HUDEP-2 (cell line): ENCODE data around the gene PRELID3B.

ENCODE experiments used
- DNase-seq, 76 experiments: peaks; one replicate each; lab custom pipeline; 2025; ENCODE audit not compliant: unreplicated experiment in 76 of 76; lab: John Stamatoyannopoulos, UW

PRELID3B gene

DNA sequence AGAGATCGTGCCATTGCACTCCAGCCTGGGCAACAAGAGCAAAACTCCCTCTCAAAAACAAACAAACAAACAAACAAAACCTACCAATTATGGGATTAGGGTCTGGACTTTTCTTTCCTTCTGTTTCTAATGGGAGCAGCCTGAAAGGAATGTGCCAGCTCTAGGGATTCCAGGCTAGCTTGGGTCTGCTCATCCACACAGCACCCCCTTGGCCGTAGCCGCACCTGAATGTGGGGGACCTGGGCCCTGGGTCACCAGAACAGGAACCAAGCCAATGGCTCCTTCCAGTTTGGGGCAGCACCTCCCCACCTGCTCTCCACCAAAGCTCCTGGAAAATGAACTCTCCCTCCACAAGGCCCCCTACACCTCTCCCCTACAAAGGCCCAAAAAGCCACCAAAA is 42.3 kb downstream of the PRELID3B start:
- DNase-seq: no peak

DNA sequence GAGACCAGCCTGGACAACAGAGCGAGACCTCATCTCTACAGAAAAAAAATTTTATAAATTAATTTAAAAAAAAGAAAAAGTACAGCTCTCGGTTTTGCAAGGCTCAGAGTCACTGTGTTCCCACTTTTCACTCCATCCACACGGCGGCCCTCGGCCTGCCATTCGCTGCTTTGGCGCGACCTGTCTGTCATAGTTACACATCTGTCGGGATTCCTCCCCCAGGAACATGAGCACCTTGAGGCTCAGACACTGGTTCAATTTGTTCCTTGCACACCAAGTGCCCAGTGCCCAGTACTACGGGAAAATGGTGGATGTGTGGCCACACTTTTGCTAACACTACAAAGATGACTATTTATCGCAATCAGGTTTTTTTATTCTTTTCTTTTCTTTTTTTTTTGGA is 43.9 kb downstream of the PRELID3B start:
- no peak for DNase-seq

DNA sequence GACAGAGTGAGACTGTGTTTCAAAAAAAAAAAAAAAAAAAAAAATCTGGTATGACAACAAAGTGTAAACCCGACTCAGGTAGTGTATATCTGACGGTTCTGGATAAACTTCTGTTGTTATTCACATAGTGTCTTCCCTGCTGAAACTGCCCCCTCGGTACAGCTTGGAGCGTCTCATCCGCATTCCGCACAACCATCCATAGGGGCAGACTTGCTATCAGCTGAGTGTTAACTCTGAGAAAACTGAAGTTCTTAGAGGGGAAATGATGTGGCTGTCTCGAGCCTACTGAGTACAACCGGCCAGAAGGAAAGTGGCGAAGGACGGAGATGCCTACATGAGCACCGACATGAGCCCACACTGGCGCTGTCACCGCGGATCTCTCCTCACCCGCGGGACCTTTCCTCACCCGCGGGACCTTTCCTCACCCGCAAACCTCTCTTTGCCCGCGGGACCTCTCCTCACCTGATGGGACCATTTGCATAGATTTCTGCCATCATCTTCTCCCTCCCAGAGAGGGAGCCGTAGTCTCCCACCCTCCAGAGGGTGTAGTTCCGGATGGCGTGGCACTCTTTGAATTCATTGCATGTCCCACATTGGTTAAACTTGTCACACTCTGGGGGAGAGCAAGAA is 45.3 kb downstream of the PRELID3B start:
- no peak for DNase-seq

DNA sequence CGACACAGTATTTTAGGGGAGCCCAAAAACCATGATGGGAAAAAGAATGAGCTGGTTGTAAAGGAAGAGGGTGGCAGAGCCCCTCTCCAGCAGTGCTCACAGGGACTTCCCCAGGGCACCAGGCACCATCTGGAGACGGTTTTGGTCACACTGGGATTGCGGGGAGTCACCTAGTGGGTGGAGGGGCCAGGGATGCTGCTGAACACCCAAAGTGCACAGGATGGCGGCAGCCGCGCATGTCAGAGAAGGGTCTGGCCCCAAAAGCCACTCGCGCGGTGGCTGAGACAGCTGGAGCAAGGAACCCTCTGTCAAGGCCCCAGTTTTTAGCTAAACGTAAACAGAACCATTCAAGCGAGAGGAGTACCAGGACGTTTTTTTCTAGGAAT is 46.4 kb downstream of the PRELID3B start:
- DNase-seq: no peak

DNA sequence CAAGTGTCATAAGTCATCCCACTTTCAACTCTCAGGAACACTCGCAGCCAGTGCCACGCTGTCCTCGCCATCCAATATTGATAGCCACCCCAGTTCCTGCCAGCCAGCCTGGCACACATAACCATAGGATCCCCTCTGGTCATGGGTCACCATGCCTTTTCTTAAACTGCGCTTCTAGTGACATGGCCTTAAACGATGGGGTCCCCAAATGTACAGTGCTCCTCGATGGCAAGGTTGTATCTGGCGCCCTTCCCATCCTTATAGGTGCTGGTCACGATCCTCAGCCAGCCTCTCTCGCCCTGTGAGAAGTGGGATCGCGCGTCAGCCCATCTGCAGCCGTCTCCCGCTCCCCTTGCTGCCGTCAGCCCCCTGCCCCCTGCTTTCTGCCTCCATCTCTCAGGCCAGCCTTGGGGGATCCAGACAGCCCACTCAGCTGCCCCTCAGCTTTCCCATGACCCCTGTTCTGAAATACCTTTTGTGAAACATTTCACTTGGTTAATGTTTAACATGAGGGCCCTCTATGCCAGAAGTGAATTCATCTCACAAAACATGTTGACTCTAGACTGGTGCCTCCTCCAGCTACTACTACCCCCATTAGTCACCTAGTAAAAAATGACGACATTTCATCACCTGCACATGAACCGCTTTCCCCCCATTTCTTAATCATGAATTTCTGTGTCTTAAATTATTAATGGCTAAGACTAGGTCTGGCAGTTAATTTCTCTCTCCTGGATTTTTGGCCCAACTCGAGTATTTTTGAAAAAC is 46.9 kb downstream of the PRELID3B start:
- no peak for DNase-seq

DNA sequence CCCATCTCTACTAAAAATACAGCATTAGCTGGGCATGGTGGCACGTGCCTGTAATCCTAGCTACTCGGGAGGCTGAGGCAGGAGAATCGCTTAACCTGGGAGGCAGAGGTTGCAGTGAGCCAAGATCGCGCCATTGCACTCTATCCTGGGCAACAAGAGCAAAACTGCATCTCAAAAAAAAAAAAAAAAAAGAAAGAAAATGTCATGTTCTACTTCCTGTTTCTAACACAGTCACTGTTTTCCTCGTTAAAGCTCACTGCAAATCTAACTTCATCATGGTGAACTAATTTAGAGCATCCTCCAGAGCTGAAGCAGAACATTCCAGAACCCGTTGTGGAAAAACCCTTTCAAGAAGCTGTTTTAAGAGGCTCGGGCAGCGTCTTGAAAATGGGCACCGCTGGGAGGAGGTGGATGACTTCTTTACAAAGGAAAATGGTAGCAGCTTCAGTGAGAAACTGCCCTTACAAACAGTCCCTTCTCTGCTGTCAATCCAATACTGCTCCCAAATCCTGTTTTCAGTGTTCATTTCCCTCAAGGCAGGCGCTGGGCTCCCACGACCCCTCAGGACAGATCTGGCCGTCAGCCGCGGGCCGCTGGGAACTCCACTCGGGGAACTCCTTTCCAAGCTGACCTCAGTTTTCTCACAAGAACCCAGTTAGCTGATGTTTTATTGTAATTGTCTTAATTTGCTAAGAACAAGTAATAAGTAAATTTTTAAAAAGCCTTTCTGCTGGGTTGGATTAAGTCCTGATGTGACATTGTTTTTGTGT is 48.0 kb downstream of the PRELID3B start:
- DNase-seq: no peak

DNA sequence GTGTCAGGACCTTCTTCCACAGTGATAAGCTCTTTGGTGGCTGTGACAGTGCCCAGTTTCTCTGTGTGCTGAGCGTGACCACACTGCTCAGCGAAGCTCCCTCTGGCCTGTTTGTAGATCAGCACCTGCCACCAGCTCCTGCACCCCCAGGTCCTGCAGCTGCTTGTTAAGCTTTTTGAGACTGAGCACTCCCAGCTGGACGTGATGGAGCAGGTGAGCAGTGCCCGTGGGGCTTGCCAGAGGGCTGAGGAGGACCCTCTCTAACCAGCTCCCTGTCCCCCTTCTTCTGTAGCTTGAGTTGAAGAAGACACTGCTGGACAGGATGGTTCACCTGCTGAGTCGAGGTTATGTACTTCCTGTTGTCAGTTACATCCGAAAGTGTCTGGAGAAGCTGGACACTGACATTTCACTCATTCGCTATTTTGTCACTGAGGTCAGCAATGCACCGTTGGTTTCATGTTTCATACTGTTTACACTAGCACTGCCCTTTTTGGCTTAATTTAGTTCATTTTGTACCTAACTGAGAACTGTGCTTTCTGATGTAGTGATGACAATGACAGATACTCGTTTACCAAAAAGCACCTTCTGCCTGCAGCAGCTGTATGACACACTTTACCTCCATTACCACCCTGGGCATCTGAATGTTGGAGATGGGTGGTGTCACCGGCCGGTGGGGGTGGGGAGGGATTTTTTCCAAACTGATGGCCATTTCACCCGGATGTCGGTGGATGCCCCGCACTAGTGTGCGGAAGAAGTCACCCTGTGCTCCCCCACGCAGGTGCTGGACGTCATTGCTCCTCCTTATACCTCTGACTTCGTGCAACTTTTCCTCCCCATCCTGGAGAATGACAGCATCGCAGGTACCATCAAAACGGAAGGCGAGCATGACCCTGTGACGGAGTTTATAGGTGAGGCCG is 49.0 kb downstream of the PRELID3B start:
- no peak for DNase-seq

DNA sequence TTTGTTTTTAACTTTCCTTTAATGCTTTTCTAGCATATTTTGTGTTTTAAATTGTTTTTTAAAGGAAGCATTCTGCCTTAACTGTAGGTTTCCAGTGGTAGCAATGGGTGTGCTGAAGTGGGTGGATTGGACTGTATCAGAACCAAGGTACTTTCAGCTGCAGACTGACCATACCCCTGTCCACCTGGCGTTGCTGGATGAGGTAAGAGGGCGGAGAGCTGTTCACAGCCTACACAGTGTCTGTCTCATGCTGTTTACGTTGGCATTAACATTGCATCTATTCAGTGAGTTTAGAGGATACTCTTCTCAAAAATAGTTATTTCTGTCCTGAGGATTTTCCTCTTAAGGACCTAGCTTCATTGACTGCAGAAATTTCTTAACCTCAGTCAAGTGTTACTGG is 49.7 kb downstream of the PRELID3B start:
- no peak for DNase-seq

DNA sequence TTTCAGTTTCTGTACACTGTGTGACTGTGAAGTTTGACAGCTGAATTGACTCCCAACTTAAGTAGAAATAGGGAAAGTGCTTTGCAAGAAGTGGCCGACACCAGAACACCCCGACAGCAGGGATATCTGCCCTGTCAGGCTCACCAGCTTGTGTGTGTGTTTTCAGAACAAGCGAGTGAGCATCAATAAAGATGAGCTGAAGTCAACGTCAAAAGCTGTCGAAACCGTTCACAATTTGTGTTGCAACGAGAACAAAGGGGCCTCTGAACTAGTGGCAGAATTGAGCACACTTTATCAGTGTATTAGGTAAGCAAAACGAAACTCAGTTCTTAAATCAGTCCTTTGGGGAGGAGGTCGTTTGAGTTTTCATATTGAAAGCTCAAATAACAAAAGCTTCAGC is 50.9 kb downstream of the PRELID3B start:
- DNase-seq: no peak

DNA sequence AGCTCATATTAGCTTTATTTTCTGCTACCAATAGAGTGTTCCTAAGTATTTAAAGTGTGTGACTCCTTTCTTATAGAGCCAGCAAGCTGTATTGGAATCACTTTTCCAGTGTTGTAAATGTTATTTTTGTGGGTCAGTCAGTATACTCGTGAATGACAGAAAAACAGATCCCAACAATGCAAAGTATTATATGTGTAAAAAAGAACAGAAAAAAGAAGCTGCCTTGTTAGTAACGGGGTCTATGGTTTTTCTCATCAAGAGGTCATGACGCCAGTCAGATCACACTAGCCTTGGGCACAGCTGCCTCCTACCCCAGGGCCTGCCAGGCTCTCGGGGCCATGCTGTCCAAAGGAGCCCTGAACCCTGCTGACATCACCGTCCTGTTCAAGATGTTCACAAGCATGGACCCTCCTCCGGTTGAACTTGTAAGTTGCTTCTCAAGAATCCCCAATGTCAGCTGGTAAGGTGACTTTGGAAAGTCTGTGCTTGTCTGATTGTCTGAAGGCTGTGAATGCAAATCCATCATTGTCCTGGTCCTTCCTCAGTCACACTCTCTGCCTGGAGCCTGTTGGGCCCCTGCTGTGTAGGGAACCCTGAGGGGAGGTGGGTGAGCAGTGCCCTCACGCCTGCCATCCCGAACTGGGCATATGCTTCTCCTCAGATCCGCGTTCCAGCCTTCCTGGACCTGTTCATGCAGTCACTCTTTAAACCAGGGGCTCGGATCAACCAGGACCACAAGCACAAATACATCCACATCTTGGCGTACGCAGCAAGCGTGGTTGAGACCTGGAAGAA is 51.7 kb downstream of the PRELID3B start:
- DNase-seq: no peak

DNA sequence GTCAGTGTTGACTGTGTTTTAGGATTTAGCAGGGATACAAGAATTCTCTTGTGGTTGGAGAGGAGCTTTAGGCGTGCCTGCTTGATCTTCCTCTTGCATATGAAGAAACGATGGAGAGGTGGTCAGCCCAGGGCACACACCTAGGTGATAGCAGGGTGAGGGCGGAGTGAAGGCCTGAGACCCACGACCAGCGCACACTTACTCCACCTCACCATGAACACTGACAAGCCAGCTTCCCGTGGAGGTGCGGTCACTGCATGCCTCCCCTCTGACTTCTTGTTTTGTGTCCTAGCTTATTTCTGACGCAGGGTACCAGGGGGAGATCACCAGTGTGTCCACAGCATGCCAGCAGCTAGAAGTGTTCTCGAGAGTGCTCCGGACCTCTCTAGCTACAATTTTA is 53.4 kb downstream of the PRELID3B start:
- DNase-seq: no peak

DNA sequence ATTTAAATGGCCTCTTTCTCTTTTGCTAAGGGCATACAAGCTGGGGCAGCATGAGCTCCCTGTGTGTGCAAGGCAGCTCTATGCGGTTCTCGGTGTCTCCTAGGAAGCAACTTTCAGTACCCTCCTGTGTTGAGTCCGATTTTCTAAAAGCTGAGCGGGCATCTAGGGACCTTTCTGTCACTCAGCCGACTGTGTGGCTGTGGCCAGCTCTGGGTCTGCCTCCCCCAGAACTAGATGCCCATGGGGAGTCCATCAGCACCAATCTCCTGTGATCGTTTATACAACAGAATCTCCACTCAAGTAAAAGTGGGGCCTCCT is 54.1 kb downstream of the PRELID3B start:
- no peak for DNase-seq

DNA sequence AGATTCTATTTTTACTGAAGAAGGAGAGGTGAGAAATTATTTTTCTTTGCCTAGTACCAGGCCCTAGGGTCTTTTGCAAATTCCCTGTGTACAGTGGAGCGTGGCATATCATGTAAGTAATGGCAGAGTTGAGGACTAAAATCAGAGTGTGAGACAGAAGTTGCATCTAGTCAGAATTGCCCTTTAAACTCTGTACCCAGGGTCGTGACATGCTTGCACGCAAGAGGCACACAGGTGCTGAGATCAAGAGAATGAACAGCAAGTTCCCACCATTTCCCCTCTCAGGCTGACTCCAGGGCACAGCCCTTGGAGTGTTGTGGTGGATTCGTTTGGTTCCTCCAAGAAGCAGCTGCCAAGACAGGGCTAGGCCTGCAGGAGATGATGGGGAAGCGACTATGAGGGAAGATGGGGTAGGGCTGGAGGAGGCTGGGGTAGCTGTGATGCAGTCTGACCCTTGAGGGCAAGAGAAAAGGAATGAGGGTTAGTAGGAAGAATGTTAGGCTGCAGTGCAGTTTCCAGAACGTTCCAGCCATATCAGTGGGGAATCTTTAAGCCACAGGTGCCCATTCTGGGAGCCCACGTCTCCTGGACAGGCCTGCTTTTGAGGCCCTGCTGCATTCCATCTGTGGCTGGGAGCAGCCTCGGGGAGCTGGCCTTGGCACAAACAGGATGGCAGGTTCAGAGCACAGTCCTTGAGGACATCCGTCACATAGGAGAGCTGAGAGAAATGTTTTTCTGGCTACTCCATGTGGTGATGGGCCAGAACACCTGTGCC is 54.6 kb downstream of the PRELID3B start:
- no peak for DNase-seq

DNA sequence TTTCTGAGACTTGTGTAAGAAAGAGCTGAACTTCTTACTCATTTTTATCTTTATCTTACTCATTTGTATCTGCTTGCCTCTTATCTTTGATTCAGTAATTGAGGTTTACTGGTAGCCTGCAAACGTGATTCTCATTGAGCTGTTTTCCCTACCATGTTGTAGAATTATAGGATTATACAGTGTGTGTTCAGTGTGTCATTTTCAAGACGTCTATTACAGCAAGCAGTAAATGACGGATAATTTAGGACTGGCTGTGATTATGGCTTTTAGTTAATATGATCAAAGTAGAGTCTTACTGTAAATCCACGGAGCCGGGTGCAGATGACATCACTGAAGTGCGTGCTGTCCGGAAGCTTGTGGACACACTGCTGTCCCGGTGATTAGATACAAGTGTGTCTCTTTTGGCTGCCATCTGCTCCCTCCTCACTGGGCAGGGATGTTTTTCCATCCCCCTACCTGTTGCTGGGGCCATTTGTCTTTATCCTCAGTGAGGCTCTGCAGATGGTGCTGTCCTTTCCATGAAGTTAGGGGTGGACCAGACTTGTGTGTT is 55.5 kb downstream of the PRELID3B start:
- DNase-seq: no peak

DNA sequence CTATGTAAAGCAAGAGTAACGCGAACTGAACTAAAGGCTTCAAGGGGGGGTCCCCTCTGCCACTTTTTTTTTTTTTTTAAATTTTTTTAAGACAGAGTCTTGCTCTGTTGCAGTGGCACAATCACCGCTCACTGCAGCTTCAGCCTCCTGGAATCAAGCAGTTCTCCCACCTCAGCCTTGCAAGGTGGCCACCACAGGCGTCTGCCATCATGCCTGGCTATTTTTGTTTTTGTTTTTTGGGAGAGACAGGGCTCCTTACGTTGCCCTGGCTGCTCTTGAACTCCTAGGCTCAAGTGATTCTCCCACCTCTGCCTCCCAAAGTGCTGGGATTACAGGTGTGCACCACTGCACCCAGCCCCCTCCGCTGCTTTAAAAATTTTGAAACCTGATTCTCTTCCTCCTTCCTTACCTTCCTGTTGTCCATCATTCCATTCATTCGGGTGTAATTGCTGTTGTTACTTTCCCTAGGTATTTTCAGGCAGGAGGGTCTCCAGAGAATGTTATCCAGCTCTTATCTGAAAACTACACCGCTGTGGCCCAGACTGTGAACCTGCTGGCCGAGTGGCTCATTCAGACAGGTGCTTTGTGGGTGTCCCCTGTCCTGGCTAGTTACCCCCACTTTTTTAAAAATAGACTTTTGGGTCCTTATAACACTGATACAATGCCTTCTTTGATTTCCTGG is 56.2 kb downstream of the PRELID3B start:
- no peak for DNase-seq

DNA sequence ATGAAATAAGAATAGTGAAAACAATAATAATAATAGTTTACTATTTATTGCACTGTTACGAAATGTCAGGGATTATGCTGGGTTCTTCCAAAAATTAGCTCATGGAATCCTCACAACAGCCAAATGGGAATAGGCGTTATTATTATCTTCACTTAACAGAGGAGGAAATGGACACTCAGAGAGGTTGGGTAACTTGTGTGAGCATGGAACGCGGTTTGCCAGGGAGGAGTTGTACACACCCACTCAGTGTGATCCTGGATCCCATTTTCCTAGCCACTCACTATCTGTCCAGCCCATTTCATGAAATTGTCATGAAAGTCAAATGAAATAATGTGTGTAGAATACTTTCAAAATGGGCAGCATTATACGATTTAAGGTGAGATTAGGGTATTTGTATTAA is 56.9 kb downstream of the PRELID3B start:
- no peak for DNase-seq

DNA sequence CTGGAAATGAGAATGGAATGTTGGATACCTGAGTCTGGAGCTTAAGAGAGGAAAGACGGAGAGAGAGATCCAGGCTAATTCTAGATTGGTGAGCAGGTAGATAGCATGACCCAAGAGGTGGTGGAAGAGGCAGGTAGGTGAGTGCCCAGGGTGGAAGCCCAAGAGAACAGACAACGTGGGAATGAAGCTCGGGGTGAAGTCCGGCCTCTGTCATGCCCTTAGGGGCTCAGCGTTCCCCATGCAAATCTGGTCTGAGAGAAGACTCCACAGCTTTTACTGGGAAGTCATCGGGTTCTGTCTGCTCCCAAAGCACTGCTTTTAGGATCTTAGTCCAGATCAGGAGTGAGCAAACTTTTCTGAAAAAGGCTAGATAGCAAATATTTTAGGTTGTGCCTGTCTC is 57.9 kb downstream of the PRELID3B start:
- DNase-seq: no peak
